Measurements from ENCODE around the gene ITGB3.
A peak's percentile ranks its signal among the peaks of the same experiment; 100 is the strongest.

ITGB3 gene

GRCh38 chr17:47325176-47325575 lies 71.5 kb downstream of the ITGB3 start:
- Histone ChIP-seq H3K4me1 (ENCODE audit: low read length) (peaks cover 5% of the 10 kb centered on the region; the same call in 1 of the 2 replicates), H3K4me2 (ENCODE audit: low read length) (peak overlapping the region; percentile 93), H2AFZ (ENCODE audit: low read depth, low read length) (no peak overlapping the region), H3K4me3 (ENCODE audit: low read length) (peak overlapping the region; percentile 92), H3K79me2 (ENCODE audit: low read length) (no peaks in the 10 kb centered on the region), H4K20me1 (ENCODE audit: insufficient read depth, low read length) (no peaks in the 10 kb centered on the region), H3K27ac (ENCODE audit: low read length) (no peak overlapping the region), H3K27me3 (ENCODE audit: low read depth, low read length) (no peaks in the 10 kb centered on the region), H3K36me3 (replicated peaks; ENCODE audit: low read depth, low read length) (peaks cover 3% of the 10 kb centered on the region), H3K9me3 (ENCODE audit: insufficient read depth, low read length) (no peaks in the 10 kb centered on the region), H3K9ac (ENCODE audit: low read length) (peak overlapping the region; percentile 94; the same call in 1 of the 2 replicates)
- TF ChIP-seq, protein P1, sequence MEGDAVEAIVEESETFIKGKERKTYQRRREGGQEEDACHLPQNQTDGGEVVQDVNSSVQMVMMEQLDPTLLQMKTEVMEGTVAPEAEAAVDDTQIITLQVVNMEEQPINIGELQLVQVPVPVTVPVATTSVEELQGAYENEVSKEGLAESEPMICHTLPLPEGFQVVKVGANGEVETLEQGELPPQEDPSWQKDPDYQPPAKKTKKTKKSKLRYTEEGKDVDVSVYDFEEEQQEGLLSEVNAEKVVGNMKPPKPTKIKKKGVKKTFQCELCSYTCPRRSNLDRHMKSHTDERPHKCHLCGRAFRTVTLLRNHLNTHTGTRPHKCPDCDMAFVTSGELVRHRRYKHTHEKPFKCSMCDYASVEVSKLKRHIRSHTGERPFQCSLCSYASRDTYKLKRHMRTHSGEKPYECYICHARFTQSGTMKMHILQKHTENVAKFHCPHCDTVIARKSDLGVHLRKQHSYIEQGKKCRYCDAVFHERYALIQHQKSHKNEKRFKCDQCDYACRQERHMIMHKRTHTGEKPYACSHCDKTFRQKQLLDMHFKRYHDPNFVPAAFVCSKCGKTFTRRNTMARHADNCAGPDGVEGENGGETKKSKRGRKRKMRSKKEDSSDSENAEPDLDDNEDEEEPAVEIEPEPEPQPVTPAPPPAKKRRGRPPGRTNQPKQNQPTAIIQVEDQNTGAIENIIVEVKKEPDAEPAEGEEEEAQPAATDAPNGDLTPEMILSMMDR (IDR thresholded peaks at IDR 0.05; ENCODE audit: low read depth, low read length) = no peak
- TF ChIP-seq EZH2phosphoT487 (IDR thresholded peaks at IDR 0.05; ENCODE audit: low read depth) = no peak

- H3K4me2 ChIP-seq (ENCODE audit: low read length) = no peak overlapping the region
- no peaks in the 10 kb centered on the region for H3K4me1 ChIP-seq (ENCODE audit: low read length)
- no peak overlapping the region for H2AFZ ChIP-seq (ENCODE audit: low read depth, low read length)
- TF ChIP-seq, protein P1 (IDR thresholded peaks at IDR 0.05; ENCODE audit: low read depth, low read length) = no peak
- no peak for TF ChIP-seq EZH2phosphoT487 (IDR thresholded peaks at IDR 0.05; ENCODE audit: low read depth)
- no peaks in the 10 kb centered on the region for H3K27me3 ChIP-seq (ENCODE audit: low read depth, low read length)
- no peak overlapping the region for H3K27ac ChIP-seq (ENCODE audit: low read length)
- peaks cover 20% of the 10 kb centered on the region for H3K36me3 ChIP-seq (replicated peaks; ENCODE audit: low read depth, low read length)
- H3K9ac ChIP-seq (ENCODE audit: low read length) = no peak overlapping the region
- H3K79me2 ChIP-seq (ENCODE audit: low read length) = no peaks in the 10 kb centered on the region
- no peaks in the 10 kb centered on the region for H3K9me3 ChIP-seq (ENCODE audit: insufficient read depth, low read length)
- no peaks in the 10 kb centered on the region for H4K20me1 ChIP-seq (ENCODE audit: insufficient read depth, low read length)
- no peak overlapping the region for H3K4me3 ChIP-seq (ENCODE audit: low read length)
Observed at GRCh38 chr17:47330548-47330947, 76.9 kb downstream of the ITGB3 start.

DNA sequence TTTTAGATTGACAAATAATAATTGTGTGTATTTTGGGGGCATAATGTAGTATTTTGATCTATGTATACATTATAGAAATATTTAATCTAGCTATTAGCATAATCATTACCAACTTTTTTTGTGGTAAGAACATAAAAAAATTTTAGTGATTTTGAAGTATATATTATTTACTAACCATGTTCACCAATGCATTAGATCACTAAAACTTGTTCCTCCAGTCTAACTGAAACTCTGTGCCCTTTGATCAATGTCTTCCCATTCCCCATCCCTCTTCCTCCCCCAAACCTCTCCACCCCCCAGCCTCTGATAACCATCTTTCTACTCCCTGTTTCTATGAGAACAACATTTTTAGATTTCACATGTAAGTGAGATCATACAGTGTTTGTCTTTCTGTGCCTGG lies 78.7 kb downstream of the ITGB3 start:
- Histone ChIP-seq H3K27ac (ENCODE audit: low read length) (no peak overlapping the region), H3K4me3 (ENCODE audit: low read length) (no peak overlapping the region), H3K9ac (ENCODE audit: low read length) (no peak overlapping the region), H2AFZ (ENCODE audit: low read depth, low read length) (no peak overlapping the region), H3K27me3 (ENCODE audit: low read depth, low read length) (no peaks in the 10 kb centered on the region), H3K4me1 (ENCODE audit: low read length) (no peaks in the 10 kb centered on the region), H3K36me3 (replicated peaks; ENCODE audit: low read depth, low read length) (peaks cover 20% of the 10 kb centered on the region), H3K4me2 (ENCODE audit: low read length) (no peak overlapping the region), H4K20me1 (ENCODE audit: insufficient read depth, low read length) (no peaks in the 10 kb centered on the region), H3K79me2 (ENCODE audit: low read length) (no peaks in the 10 kb centered on the region), H3K9me3 (ENCODE audit: insufficient read depth, low read length) (no peaks in the 10 kb centered on the region)
- TF ChIP-seq, protein P1 (IDR thresholded peaks at IDR 0.05; ENCODE audit: low read depth, low read length) = no peak
- TF ChIP-seq EZH2phosphoT487 (IDR thresholded peaks at IDR 0.05; ENCODE audit: low read depth) = no peak

GRCh38 chr17:47335101-47335936 lies 81.7 kb downstream of the ITGB3 start:
- no peaks in the 10 kb centered on the region for H3K9me3 ChIP-seq (ENCODE audit: insufficient read depth, low read length)
- H3K27ac ChIP-seq (ENCODE audit: low read length) = no peak overlapping the region
- H3K9ac ChIP-seq (ENCODE audit: low read length) = no peak overlapping the region
- H3K4me1 ChIP-seq (ENCODE audit: low read length) = no peaks in the 10 kb centered on the region
- TF ChIP-seq EZH2phosphoT487 (IDR thresholded peaks at IDR 0.05; ENCODE audit: low read depth) = no peak
- TF ChIP-seq, protein P1 (IDR thresholded peaks at IDR 0.05; ENCODE audit: low read depth, low read length) = no peak
- no peak overlapping the region for H3K4me2 ChIP-seq (ENCODE audit: low read length)
- H3K79me2 ChIP-seq (ENCODE audit: low read length) = no peaks in the 10 kb centered on the region
- H3K27me3 ChIP-seq (ENCODE audit: low read depth, low read length) = no peaks in the 10 kb centered on the region
- no peaks in the 10 kb centered on the region for H4K20me1 ChIP-seq (ENCODE audit: insufficient read depth, low read length)
- peaks cover 22% of the 10 kb centered on the region for H3K36me3 ChIP-seq (replicated peaks; ENCODE audit: low read depth, low read length)
- H3K4me3 ChIP-seq (ENCODE audit: low read length) = no peak overlapping the region
- H2AFZ ChIP-seq (ENCODE audit: low read depth, low read length) = no peak overlapping the region
